GM21515 (cell line): ENCODE data around the gene PLD1.

Source experiments
- ATAC-seq: cut with Tn5 transposase; IDR thresholded peaks from one replicate; pipeline ENCODE4 v1.9.1; 2021; ENCODE audit not compliant: unreplicated experiment

PLD1 gene

GRCh38 chr3:171839270-171839669, 29.0 kb upstream of the PLD1 start:
- ATAC-seq, result no peak

DNA sequence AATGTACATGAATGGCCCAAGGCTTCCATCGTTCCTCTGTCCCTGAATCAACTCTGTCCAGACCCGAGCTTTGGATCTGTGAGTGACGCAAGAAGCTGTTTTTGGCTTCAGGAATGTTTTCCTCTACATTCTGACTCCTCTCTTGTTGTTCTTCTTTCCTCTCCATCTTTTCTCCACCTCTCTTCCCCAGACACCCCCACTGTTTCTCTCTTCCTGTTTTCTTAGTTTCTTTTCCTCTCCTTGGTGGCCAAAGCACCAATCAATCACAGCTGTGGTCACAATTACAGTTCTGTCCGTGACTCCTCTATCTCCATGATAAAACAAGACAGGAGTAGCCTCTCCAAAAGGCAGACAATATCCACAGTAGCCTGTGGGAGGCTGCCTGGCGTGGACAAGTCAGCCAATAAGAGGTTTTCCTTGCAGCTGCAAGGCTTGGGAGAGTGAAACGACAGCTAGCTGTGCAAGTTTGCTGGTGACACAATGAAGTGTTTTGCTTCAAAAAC, 28.0 kb upstream of the PLD1 start:
- ATAC-seq, result no peak

DNA sequence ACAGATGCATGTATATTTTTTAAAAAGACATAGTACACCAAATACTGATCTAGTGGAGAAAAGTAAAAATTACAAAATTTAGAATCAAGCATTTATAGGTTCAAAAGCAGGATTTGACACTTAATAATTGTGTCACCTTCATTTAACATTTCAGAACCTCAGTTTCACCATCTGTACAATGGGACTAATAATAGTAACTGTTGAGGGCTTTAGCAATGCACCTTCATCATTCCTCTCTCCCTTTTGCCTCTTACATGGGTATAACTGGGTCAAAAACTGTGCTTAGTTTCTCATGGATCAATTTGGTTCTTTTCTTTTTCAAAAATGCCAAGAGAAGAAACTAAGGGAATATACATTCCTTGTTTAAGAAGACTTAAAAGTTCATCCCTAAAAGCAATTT, 27.4 kb upstream of the PLD1 start:
- ATAC-seq, result no peak

- no peak for ATAC-seq
Observed at GRCh38 chr3:171836855-171837254, 26.6 kb upstream of the PLD1 start.

DNA sequence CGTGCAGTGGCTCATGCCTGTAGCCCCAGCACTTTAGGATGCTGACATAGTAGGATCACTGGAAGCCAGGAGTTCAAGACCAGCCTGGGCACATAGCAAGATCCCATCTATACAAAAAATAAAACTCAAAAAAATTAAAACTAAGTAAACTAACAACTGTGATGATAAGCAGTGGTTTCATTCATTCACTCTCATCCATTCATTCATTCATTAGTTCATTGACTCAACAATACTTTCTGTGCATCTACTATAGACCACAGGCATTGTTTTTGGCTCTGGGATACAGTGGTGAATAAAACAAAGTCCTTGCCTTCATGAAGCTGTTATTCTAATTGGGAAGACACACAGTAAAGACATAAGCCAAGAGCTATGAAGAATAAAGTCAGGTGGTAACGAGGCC, 25.3 kb upstream of the PLD1 start:
- ATAC-seq, result no peak

GRCh38 chr3:171835116-171835515, 24.8 kb upstream of the PLD1 start:
- no peak for ATAC-seq

GRCh38 chr3:171834461-171834801, 24.1 kb upstream of the PLD1 start:
- ATAC-seq, result no peak

DNA sequence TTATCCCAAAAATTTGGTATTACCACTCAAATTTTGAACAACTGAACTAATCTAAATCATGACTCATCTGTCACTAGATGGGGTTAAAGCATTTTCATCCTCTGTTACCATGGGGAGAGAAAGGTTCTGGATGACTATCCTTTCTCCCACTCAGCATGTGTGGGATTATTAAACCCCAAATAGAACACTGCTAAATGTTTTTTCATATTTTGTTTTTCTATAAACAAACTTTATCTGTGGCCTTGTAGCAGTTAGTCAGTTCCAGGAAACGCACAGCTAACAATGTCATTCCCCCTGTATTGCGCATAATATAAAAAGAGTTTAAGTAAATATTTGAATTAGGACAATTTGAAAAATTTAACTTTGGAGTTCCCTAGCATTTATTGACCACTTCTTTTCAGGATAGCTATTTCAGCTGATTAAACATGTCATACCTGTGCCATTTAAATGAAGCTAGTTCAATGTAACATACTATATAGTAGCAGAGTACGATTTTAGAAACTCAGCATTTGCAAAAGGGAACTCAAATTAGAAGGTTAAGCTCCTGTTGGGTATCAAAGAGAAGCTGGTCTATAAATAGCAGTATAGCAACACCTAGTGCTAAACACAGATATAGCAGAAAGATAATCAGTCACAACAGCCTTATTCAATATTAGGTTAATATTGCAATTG, 23.6 kb upstream of the PLD1 start:
- no peak for ATAC-seq

DNA sequence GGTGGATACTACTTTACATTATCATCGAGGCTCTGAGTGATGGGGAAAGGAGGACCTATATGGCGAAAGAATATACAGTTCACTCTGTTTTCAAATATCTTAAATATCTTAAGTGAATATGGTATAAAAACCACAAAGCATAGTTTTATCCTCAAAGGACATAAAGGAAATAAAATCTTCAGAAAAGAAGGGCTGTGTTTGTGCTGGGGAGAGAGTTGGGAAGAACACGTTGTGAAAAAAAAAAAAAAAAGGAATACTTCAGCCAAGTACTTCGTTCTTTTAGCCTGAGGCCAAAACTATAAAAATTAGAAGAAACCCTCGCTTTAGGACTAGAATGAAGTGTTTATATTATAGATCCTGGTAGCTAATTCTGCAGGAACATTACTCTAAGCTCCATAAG, 22.7 kb upstream of the PLD1 start:
- ATAC-seq, result no peak

GRCh38 chr3:171831936-171832335, 21.7 kb upstream of the PLD1 start:
- ATAC-seq, result no peak

GRCh38 chr3:171830518-171830875, 20.2 kb upstream of the PLD1 start:
- no peak for ATAC-seq

DNA sequence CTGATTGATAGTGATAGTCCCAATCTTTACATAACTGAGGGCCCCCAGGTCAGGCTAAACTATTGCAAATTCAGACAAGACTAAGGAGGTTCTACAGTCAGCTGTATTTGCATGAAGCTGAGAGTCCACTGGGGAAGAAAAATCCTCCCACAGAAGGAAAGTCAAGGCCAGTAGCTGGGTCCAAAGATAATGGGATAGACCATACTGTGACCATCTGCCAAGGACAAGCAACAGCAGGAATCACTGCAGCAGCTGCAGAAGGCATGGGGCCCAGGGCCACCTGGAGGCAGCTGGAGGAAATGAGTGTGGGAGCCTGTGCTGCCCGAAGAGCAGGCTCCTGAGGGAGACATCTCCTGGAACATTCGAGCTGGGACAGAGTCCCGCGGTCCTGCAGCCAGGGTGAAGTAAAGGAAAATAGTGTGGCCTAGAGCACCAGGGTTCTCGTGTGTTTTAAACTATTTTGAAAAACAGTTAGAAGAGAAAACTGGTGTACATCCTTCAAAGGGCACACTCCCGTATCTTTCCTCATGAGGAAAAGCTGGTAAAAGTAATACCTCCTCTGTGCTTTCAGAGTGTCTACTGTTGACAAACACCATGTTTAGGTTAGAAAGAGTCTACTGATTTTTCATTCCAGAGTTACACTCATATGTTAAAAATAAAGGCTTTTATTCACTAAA, 19.7 kb upstream of the PLD1 start:
- no peak for ATAC-seq

- ATAC-seq, result no peak
Observed at GRCh38 chr3:171828902-171829770, 18.9 kb upstream of the PLD1 start.

DNA sequence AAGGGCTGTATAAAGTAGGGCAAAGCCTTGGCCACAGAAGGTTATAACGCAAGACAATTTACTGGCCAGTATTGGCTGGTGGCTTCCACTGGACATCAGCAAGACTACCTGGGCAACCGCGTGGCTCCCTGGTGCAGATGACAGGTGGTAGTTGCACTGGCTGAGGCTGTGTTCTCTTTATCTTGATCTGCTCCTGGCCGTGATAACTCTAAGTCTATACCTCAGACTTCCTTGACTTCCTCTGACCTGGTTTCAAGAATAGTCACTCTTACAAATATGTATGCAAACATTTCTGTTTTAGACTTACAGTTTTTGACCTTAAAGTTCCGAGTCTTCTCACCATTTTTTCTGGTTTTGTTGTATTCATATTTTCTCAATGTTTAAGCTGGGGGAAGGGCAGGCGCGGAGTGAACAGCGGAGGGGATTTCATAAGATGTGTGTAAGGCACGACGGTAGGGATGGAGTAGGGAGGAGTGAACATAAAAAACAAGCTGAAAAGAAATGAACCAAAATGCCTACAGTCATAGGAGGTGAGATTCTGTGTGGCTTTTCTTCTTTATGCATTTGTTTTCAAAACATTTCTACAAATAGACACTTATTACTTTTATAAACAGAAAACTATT, 17.7 kb upstream of the PLD1 start:
- no peak for ATAC-seq

- ATAC-seq, result no peak
Observed at GRCh38 chr3:171827385-171827784, 17.1 kb upstream of the PLD1 start.

DNA sequence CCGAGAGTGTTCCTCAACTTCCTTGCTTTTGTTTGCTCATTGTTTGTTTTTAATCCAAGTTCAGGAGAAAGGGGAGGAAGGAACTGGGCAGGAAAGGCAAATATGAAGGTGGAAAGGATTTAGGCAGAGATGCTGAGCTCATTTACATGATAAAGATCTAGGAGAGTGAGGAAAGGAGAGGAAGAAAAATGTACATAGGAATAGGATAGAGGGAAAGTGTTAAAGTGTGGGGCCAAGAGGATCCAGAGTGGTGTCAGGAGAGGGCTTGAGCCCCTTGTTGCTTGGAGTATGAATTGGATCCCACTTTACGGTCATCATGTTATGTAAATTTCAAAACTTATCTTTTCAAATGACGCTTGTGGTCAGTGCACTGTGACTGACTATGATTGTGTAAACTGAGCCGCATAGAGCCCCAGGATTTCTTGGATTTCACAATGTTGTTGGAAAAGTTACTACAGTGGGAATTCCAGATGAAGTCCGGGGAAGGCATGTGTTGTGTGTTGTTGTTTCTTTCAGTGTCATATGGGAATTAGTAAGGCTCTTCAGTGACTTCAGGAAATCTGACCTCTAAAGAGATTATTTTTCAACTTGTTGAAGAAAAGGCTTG, 15.0 kb upstream of the PLD1 start:
- ATAC-seq, result no peak

- no peak for ATAC-seq
Observed at GRCh38 chr3:171824824-171825221, 14.5 kb upstream of the PLD1 start.

GRCh38 chr3:171824116-171824515, 13.8 kb upstream of the PLD1 start:
- ATAC-seq, result no peak

- no peak for ATAC-seq
Observed at GRCh38 chr3:171822431-171823106, 12.3 kb upstream of the PLD1 start.

DNA sequence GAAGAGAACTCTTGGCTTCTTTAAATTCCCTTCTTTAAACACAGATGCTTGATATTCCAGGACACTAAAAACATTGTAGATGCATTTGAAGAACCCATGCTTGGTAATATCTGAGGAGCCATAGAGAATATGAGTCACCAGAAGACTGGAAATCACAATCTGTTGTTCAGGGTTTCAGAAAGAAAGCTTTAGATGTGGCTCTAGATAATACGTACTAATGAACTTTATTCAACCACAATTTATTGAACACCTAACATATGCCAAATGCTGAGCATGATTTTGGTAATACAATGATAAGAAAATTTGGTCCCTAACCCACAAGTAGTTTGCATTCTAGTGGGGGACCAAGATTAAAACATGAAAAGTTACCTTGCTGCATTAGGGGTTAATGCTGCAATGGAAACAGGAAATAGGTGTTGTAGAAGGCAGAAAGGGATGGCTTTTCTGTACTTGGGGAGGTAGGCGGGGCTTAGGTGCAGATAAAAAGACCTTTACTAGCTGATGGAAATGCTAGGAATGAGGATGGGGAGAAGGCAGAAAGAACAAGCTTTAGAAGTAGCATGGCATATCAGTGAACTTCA, 11.6 kb upstream of the PLD1 start:
- no peak for ATAC-seq
